SKM-1 (cell line): Measurements from ENCODE around the gene GALNT14.

Source experiments
- DNase-seq: peaks from one replicate; lab custom pipeline; 2025; ENCODE audit not compliant: unreplicated experiment; lab: John Stamatoyannopoulos, UW

Gene GALNT14

GRCh38 chr2:31016648-31017047, 121.6 kb downstream of the GALNT14 start:
- no peak for DNase-seq

GRCh38 chr2:31014516-31014915, 123.7 kb downstream of the GALNT14 start:
- DNase-seq = no peak

GRCh38 chr2:31013301-31013700, 124.9 kb downstream of the GALNT14 start:
- DNase-seq = peak; percentile 22

- no peak for DNase-seq
These were observed 125.8 kb downstream of the GALNT14 start for GRCh38 chr2:31012406-31012805.

- DNase-seq = no peak
These were observed 126.7 kb downstream of the GALNT14 start for GRCh38 chr2:31011587-31011986.

GRCh38 chr2:31008561-31009114, 129.6 kb downstream of the GALNT14 start:
- DNase-seq = no peak

- no peak for DNase-seq
These were observed 134.0 kb downstream of the GALNT14 start for GRCh38 chr2:31004257-31004656.

GRCh38 chr2:31003749-31004148, 134.5 kb downstream of the GALNT14 start:
- DNase-seq = no peak

GRCh38 chr2:31002537-31003150, 135.6 kb downstream of the GALNT14 start:
- DNase-seq = no peak

- no peak for DNase-seq
These were observed 137.3 kb downstream of the GALNT14 start for GRCh38 chr2:31000970-31001369.

- DNase-seq = no peak
These were observed 139.6 kb downstream of the GALNT14 start for GRCh38 chr2:30998672-30999071.

- no peak for DNase-seq
These were observed 140.3 kb downstream of the GALNT14 start for GRCh38 chr2:30997979-30998378.

- no peak for DNase-seq
These were observed 143.8 kb downstream of the GALNT14 start for GRCh38 chr2:30994227-30995056.

- DNase-seq = no peak
These were observed 145.5 kb downstream of the GALNT14 start for GRCh38 chr2:30992781-30993180.

GRCh38 chr2:30990671-30991070, 147.6 kb downstream of the GALNT14 start:
- DNase-seq = no peak

- DNase-seq = no peak
These were observed 148.1 kb downstream of the GALNT14 start for GRCh38 chr2:30990176-30990575.

GRCh38 chr2:30989746-30990145, 148.5 kb downstream of the GALNT14 start:
- DNase-seq = no peak

- no peak for DNase-seq
These were observed 150.7 kb downstream of the GALNT14 start for GRCh38 chr2:30987566-30987965.

GRCh38 chr2:30986231-30986580, 152.0 kb downstream of the GALNT14 start:
- DNase-seq = no peak

GRCh38 chr2:30985493-30986230, 152.6 kb downstream of the GALNT14 start:
- no peak for DNase-seq

GRCh38 chr2:30984148-30984547, 154.1 kb downstream of the GALNT14 start:
- no peak for DNase-seq

- no peak for DNase-seq
These were observed 156.7 kb downstream of the GALNT14 start for GRCh38 chr2:30981510-30981909.
